HEK293 (cell line): ENCODE measurements around the gene PDPR.
"Not testable (repeated sequence)": the region's sequence is repeated elsewhere in the genome, so short reads cannot be mapped to it uniquely, and the experiment has no call there.

Experiments
- ATF2 ChIP-seq: fragments of 450-650 bp; formaldehyde crosslinking; IDR thresholded peaks from 2 replicates; pipeline ENCODE4 v1.5.1; 2016; ENCODE audit warnings: missing biosample characterization, missing genetic modification characterization, low read depth
- CTCF ChIP-seq: fragments of 450-650 bp; formaldehyde crosslinking; IDR thresholded peaks from 2 replicates; pipeline ENCODE4 v1.5.1; 2016; ENCODE audit warnings: missing biosample characterization, missing genetic modification characterization
- EGR2 ChIP-seq: fragments of 450-650 bp; formaldehyde crosslinking; IDR thresholded peaks from 2 replicates; pipeline ENCODE4 v1.5.1; 2016; ENCODE audit warnings: low read depth, missing biosample characterization, missing genetic modification characterization
- KLF16 ChIP-seq: fragments of 450-650 bp; formaldehyde crosslinking; IDR thresholded peaks from 2 replicates; pipeline ENCODE4 v1.5.1; 2017; ENCODE audit warnings: missing biosample characterization, missing genetic modification characterization
- MEIS1 ChIP-seq: sonication (generic); formaldehyde crosslinking; IDR thresholded peaks from 2 replicates; pipeline ENCODE4 v1.8.1; 2022; ENCODE audit warnings: missing genetic modification reagents, mild to moderate bottlenecking, borderline replicate concordance
- MZF1 ChIP-seq: fragments of 450-650 bp; formaldehyde crosslinking; IDR thresholded peaks from 2 replicates; pipeline ENCODE4 v1.5.1; 2017; ENCODE audit warnings: missing biosample characterization, missing genetic modification characterization, borderline replicate concordance
- TRIM28 ChIP-seq: IDR thresholded peaks from 2 replicates; pipeline ENCODE4 v1.6.1; 2011; ENCODE audit warnings: low read length, control low read depth, borderline replicate concordance
- YY1 ChIP-seq: fragments of 450-650 bp; formaldehyde crosslinking; IDR thresholded peaks from 2 replicates; pipeline ENCODE4 v1.5.1; 2018; ENCODE audit warnings: missing biosample characterization, missing genetic modification characterization
- ZBTB7A ChIP-seq: fragments of 450-650 bp; formaldehyde crosslinking; IDR thresholded peaks from 2 replicates; pipeline ENCODE4 v1.5.1; 2016; ENCODE audit warnings: low read depth, missing biosample characterization, missing genetic modification characterization
- ZNF2 ChIP-seq: fragments of 450-650 bp; formaldehyde crosslinking; IDR thresholded peaks from 2 replicates; pipeline ENCODE4 v1.5.1; 2016; ENCODE audit warnings: missing biosample characterization, missing genetic modification characterization
- ZNF341 ChIP-seq: fragments of 450-650 bp; formaldehyde crosslinking; IDR thresholded peaks from 2 replicates; pipeline ENCODE4; 2016; ENCODE audit warnings: low read depth, missing biosample characterization, missing genetic modification characterization
- ZNF362 ChIP-seq: fragments of 450-650 bp; formaldehyde crosslinking; IDR thresholded peaks from 2 replicates; pipeline ENCODE4 v1.5.1; 2016; ENCODE audit warnings: missing biosample characterization, missing genetic modification characterization
- ZNF48 ChIP-seq: fragments of 450-650 bp; formaldehyde crosslinking; IDR thresholded peaks from 2 replicates; pipeline ENCODE4 v1.5.1; 2016; ENCODE audit warnings: missing biosample characterization, missing genetic modification characterization
- ZNF549 ChIP-seq: fragments of 450-650 bp; IDR thresholded peaks from 2 replicates; pipeline ENCODE4 v1.5.1; 2018; ENCODE audit warnings: missing biosample characterization, missing genetic modification characterization, mild to moderate bottlenecking, inconsistent platforms, moderate library complexity

GRCh38 chr16:70118776-70119175, 4.6 kb downstream of the PDPR start:
- TF ChIP-seq CTCF (tag by site-specific recombination); ZNF48 (tag by site-specific recombination); KLF16 (tag by site-specific recombination); ZNF549; TRIM28; MZF1 (tag by site-specific recombination); MEIS1; ATF2 (tag by site-specific recombination); ZNF2; ZNF341 (tag by site-specific recombination); YY1 (tag by site-specific recombination); ZBTB7A; EGR2 (tag by site-specific recombination); ZNF362 (tag by site-specific recombination): not testable (repeated sequence)
